ENCODE measurements around the gene HSPA6.

DNA sequence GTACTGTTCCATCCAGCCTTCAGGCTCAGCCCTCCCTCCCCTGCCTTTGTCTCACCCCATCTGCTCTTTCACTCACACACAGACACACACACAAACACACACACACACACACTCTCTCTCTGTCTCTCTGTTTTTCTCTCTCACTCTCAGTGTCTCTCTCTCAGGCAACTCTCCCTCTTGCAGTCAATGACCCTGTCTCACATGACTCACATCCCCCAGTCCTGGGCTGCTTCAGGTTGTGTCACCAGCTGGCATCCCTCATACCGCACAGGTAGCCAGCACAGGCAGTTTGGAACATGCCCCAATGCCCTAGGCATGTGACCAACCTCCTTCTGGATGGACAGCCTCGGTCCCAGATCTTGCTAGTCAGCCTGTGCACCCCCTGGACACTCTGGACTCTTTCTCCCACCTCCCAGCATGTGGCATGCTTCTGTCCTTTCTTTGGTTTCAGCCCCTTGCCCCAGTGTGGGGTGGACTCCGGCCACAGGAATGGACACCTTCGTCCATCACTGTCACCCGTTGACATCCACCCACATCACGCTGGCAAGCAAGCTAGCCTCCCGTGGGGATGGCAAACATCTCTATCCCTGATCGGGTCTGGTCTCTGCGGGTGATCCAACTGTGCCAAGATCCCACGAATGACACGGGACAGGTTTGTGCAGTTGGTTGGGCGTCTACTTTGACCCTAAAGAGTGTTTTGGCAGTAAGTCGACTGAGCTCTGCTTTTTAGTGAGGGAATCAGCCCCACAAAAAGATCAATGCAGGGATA is 42.5 kb upstream of the HSPA6 start:
- no peak for TF ChIP-seq CTCF (IDR thresholded peaks at IDR 0.05)
- TF ChIP-seq POLR2A (IDR thresholded peaks at IDR 0.05): no peak

All from adrenal gland (tissue), 5 donors.